Activated naive CD8-positive, alpha-beta T cell treated with anti-CD3 and anti-CD28 coated beads, Interleukin-2, amount 50 U/mL, for 24 hours (primary cell): ENCODE results near the gene TMTC3.
"Not testable (repeated sequence)": the region's sequence is repeated elsewhere in the genome, so short reads cannot be mapped to it uniquely, and the experiment has no call there.

ENCODE experiments used
- ATAC-seq: fragments of 150-1000 bp; cut with Tn5 transposase; one replicate; pipeline ENCODE4 v1.10.0; 2021
- DNase-seq: peaks from one replicate; pipeline ENCODE4 v3.0.0; 2021
- H3K27ac Mint-ChIP-seq: one replicate; pipeline ENCODE4 v1.8.0; 2021; ENCODE audit warnings: mild to moderate bottlenecking, mixed read lengths
- H3K27me3 Mint-ChIP-seq: one replicate; pipeline ENCODE4 v1.8.0; 2021; ENCODE audit warnings: mixed read lengths
- H3K36me3 Mint-ChIP-seq: one replicate; pipeline ENCODE4 v1.8.0; 2021; ENCODE audit warnings: low read depth, mixed read lengths
- H3K4me1 Mint-ChIP-seq: one replicate; pipeline ENCODE4 v1.8.0; 2021; ENCODE audit warnings: mixed read lengths
- H3K4me3 Mint-ChIP-seq: one replicate; pipeline ENCODE4 v1.8.0; 2021; ENCODE audit warnings: mild to moderate bottlenecking, moderate library complexity, mixed read lengths
- H3K9me3 Mint-ChIP-seq: one replicate; pipeline ENCODE4 v1.8.0; 2021; ENCODE audit warnings: mixed read lengths

The TMTC3 gene

DNA sequence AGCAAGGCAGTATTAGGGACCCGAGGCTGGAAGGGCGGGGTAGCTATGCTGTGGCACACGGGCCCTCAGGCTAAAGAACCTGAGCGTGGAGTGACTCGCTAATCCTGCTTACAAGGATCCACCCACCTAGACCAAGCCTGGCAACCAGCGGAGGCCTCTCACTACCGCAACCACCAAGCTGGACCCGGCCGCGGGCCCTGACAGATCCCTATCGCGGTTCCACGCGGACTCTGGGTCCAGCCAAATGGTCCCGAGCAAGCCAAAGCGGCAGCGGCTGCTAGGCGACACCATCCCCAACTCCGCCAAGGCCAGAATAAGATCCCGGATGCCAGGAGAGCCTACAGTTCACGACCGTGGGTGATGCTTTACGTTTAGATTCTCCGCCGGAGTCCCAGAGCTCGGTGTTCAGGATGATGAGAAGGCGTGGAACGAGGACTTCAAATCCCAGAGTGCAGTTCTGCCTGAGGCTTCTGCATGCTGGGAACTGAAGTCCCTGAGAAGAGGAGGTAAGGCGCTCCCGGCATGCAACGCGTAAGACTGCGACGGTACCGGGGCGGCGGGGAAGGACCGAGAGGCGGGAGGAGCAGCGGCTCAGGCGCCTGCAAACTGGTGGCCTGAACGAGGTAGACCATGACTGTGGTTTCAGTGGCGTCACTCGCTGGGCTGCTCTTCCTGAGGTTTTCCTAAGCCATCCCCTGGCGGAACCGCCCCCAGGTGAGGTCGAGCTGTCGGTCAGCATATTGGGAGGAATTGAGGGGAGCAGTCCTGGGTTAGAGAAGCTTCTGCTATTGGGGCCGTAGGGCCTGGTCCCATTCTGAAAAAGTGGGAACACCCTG lies at the start of gene TMTC3, which contains the start of gene CEP290:
Gene TMTC3 (plus strand): TSS at position 534 of the 836 bp plus-strand sequence. CDS start 6,009 bp downstream, outside the sequence.
Gene CEP290 (minus strand): TSS at position 315 of the 836 bp plus-strand sequence. CDS start 781 bp downstream, outside the sequence.
- H3K9me3 Mint-ChIP-seq = no peaks in the 10 kb centered on the region
- peaks cover 37% of the 10 kb centered on the region for H3K4me1 Mint-ChIP-seq
- H3K27ac Mint-ChIP-seq = peak within 1 kb of the TSS; percentile 89

DNA sequence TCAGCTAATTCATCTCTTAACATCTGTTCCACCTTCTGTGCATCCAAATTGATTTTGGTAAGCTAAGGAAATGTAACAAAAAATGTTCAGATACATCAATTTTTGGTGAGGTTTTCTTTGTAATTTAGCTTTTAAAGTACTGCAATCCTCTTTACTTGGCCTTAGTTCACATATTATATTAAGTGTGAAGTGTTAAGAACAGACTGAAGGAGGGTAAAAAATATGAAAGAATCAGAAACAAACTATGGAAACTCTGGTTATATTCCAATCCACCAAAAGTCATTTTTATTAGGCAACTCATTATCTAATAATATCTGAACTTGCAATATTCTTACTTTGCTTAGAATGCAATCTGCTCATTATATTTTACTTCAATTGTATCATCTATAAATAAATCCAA lies 49.3 kb upstream of the TMTC3 start:
- H3K27me3 Mint-ChIP-seq = no peaks in the 10 kb centered on the region
- DNase-seq = no peak
- no peaks in the 10 kb centered on the region for H3K4me1 Mint-ChIP-seq
- H3K27ac Mint-ChIP-seq = no peak overlapping the region
- no peak for ATAC-seq
- no peaks in the 10 kb centered on the region for H3K9me3 Mint-ChIP-seq
- H3K36me3 Mint-ChIP-seq = peaks cover 25% of the 10 kb centered on the region
- H3K4me3 Mint-ChIP-seq = no peak overlapping the region

More for the DNA sequence above, at the start of gene TMTC3, which contains the start of gene CEP290:
- H3K4me3 Mint-ChIP-seq = peak within 1 kb of the TSS; percentile 92
- no peaks in the 10 kb centered on the region for H3K27me3 Mint-ChIP-seq
- ATAC-seq (peak; percentile 99), DNase-seq (peak; percentile 87)
- H3K36me3 Mint-ChIP-seq = peaks cover 22% of the 10 kb centered on the region

DNA sequence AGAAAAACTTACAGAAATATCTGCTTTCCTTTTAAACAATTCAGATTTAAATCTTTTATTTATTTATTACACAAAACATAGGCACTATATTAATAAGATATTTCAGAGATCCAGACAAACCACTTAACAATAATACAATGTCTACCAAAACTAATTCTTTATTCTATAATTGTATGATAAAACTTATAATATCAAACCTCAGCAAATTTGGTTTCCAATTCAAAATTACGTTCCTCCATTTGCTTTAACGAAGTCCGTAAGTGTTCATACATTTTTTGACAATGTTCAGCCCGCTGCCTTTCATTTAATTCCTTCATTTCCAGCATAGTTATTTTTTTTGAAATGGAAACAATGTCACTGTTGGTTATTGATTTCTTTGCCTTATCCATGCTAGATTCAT lies 48.5 kb upstream of the TMTC3 start:
- H3K9me3 Mint-ChIP-seq = no peaks in the 10 kb centered on the region
- ATAC-seq (no peak), DNase-seq (no peak)
- H3K4me3 Mint-ChIP-seq = no peak overlapping the region
- H3K27me3 Mint-ChIP-seq = no peaks in the 10 kb centered on the region
- H3K4me1 Mint-ChIP-seq = no peaks in the 10 kb centered on the region
- H3K27ac Mint-ChIP-seq = no peak overlapping the region
- peaks cover 26% of the 10 kb centered on the region for H3K36me3 Mint-ChIP-seq

DNA sequence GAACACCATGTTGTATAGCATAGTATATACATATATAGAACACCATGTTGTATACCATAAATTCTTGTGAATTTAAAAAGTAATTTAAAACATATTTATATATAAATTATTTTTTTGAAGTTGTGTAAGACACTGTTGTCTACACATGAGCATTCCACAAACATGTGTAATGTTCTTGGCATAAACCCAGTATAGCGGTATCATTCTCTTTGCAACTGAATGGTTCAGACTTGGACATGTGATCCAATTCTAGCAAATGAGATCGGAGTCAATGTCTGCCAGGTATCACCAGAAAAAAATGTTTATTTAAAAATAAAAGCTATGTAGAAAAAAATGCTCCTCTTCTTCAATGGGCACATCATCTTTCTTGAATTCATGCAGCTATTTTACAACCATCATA lies 34.1 kb upstream of the TMTC3 start:
- no peaks in the 10 kb centered on the region for H3K4me1 Mint-ChIP-seq
- H3K4me3 Mint-ChIP-seq = no peak overlapping the region
- H3K36me3 Mint-ChIP-seq = peaks cover 32% of the 10 kb centered on the region
- H3K27ac Mint-ChIP-seq = no peak overlapping the region
- DNase-seq (no peak), ATAC-seq (no peak)
- H3K9me3 Mint-ChIP-seq = no peaks in the 10 kb centered on the region
- H3K27me3 Mint-ChIP-seq = no peaks in the 10 kb centered on the region

DNA sequence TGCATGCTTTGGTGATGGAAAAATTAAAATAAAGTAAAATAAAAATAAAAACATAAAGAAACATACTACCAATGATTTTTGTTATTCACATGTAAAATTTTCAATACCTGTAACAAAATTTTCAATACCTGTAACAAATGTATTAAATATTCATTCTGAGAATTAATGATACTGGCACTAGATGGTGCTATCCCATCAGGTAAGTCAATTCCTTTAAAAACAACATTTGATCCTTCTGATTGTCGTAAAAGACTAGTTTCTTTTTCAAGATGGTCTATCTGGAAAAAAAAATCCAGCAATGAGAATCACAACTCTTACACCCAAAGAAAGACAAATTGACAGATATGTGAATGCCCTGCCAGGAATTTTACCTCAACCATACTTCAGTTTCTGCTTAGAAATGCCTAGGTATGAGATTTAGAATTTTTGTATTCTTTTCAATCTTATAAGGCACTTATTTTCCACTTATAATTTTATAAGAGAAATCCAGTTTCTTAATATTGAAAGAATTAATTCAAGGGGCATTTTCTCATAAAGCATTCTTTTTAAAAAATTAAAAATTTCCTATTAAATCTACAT lies 30.9 kb upstream of the TMTC3 start:
- DNase-seq (no peak), ATAC-seq (no peak)
- H3K9me3 Mint-ChIP-seq = no peaks in the 10 kb centered on the region
- H3K27me3 Mint-ChIP-seq = no peaks in the 10 kb centered on the region
- H3K36me3 Mint-ChIP-seq = peaks cover 37% of the 10 kb centered on the region
- no peak overlapping the region for H3K27ac Mint-ChIP-seq
- H3K4me1 Mint-ChIP-seq = no peaks in the 10 kb centered on the region
- no peak overlapping the region for H3K4me3 Mint-ChIP-seq

DNA sequence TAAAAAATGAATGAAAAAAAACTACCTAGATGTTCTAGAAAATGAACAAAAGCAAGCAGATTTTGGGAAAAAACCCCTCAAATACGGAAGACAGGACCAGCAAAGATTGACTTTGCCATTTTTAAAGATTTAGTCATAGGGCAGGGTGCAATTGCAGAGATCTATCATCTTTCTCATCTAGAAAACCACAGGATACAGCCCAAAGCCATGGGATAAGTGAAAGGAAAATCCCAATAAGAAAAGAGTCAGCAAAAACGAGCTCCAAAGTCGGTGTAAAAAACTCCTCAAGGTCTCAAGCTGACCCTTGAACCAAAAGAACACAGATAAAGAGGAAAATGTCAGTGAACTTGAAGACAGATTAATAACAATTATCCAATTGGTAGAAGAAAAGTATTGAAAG lies 28.2 kb upstream of the TMTC3 start:
- no peak overlapping the region for H3K4me3 Mint-ChIP-seq
- no peaks in the 10 kb centered on the region for H3K9me3 Mint-ChIP-seq
- H3K4me1 Mint-ChIP-seq = no peaks in the 10 kb centered on the region
- H3K27me3 Mint-ChIP-seq = no peaks in the 10 kb centered on the region
- ATAC-seq = no peak
- no peak overlapping the region for H3K27ac Mint-ChIP-seq
- H3K36me3 Mint-ChIP-seq = peaks cover 38% of the 10 kb centered on the region
- no peak for DNase-seq

DNA sequence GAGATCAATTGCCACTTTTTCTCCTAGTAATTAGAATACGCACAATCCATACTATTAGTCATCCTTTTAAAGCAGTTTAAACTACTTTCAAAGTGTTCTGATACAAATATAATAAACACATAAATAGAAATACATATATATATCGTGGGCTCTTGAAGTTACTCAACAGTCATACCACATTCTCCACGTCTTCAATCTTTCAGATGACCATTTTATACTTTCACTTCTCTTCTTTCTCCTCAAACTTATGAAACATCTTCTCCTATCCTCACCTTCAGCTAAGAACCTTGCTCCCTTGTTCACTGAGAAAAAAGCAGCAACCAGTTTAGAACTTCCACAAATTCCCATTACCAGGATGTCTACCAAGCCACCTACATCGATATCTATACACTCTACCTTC lies 19.4 kb upstream of the TMTC3 start:
- no peaks in the 10 kb centered on the region for H3K27me3 Mint-ChIP-seq
- no peaks in the 10 kb centered on the region for H3K9me3 Mint-ChIP-seq
- DNase-seq = no peak
- H3K4me1 Mint-ChIP-seq = no peaks in the 10 kb centered on the region
- H3K36me3 Mint-ChIP-seq = peaks cover 13% of the 10 kb centered on the region
- H3K4me3 Mint-ChIP-seq = no peak overlapping the region
- no peak overlapping the region for H3K27ac Mint-ChIP-seq
- no peak for ATAC-seq

DNA sequence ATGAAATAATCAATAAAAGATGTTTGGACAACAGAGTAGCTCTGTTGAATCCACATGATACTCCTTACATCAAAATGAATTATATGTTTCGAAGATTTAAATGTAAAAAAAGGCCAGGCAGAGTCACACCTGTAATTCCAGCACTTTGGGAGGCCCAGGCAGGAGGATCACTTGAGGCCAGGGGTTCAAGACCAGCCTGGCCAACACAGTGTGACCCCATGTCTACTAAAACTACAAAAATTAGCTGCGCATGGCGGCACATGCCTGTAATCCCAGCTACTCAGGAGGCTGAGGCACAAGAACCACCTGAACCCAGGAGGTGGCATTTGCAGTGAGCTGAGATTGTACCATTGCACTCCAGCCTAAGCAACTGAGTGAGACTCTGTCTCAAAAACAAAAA lies 15.0 kb upstream of the TMTC3 start:
- Mint-ChIP-seq H3K4me3 (no peak overlapping the region), H3K27ac (no peak overlapping the region), H3K36me3 (peaks cover 21% of the 10 kb centered on the region), H3K4me1 (no peaks in the 10 kb centered on the region), H3K27me3 (no peaks in the 10 kb centered on the region), H3K9me3 (no peaks in the 10 kb centered on the region)
- DNase-seq = no peak
- no peak for ATAC-seq

DNA sequence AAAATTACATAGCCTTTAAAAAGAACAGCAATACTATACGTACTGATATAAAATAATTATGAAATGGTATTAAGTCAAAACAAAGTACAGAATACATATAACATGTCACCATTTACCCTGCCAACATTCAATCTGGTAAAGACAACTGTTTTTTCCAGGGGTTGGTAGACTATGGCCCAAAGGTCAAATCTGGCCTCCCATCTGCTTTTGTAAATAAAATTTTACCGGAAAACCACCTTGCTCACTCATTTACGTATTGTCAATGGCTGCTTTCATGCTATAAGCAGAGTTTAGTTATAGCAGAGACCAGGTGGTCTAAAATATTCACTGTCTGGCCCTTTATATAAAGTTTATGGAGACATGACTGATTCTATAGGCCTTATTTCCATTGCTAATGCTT lies 14.3 kb upstream of the TMTC3 start:
- ATAC-seq (no peak), DNase-seq (no peak)
- Mint-ChIP-seq H3K9me3 (no peaks in the 10 kb centered on the region), H3K27ac (no peak overlapping the region), H3K27me3 (no peaks in the 10 kb centered on the region), H3K4me3 (no peak overlapping the region), H3K4me1 (no peaks in the 10 kb centered on the region), H3K36me3 (peaks cover 21% of the 10 kb centered on the region)

DNA sequence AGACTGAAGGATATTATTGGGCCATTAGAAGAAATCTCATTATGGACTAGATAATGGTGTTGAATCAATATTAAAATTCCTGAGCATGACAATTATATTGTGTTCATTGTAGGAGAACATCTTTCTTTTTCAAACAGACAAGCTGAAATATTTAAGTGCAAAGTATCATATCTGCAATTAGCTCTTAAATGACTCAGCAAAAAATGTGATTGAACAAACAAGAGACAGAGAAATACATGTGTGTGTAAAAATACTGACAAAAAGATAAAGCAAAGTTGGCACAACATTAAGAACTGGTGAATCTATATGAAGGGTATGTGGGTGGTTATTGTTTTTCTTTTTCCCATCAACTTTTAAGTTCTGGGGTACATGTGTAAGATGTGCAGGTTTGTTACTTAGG lies 9.7 kb upstream of the TMTC3 start:
- Mint-ChIP-seq H3K36me3 (peaks cover 39% of the 10 kb centered on the region), H3K4me3 (no peak overlapping the region), H3K27ac (no peak overlapping the region), H3K9me3 (no peaks in the 10 kb centered on the region), H3K27me3 (no peaks in the 10 kb centered on the region), H3K4me1 (no peaks in the 10 kb centered on the region)
- no peak for DNase-seq
- no peak for ATAC-seq

DNA sequence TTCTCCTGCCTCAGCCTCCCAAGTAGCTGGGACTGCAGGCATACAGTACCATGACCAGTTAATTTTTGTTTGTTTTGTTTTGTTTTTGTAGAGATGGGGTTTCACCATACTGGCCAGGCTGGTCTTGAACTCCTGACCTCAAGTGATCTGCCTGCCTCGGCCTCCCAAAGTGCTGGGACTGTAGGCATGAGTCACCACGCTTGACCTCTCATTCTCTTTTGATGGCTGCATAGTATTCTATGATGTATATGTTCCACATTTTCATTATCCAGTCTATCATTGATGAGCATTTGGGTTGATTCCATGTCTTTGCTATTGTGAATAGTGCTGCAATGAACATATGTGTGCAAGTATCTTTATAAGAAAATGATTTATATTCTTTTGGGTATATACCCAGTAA lies 8.9 kb upstream of the TMTC3 start:
- not testable (repeated sequence) for H3K4me1 Mint-ChIP-seq, ATAC-seq

DNA sequence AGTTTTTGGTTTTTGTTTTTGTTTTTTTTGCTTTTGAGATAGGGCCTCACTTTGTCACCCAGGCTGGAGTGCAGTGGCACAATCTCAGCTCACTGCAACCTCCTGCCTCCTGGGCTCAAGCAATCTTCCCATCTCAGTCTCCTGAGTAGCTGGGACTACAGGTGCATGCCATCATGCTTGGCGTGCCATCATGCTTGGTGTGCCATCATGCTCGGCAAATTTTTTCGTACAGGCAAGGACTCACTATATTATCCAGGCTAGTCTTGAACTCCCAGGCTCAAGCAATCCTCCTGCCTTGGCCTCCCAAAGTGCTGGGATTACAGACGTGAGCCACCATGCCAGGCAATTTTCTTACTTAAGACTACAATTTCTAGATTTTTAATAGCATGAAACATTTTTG lies 2.4 kb upstream of the TMTC3 start:
- peaks cover 25% of the 10 kb centered on the region for H3K4me1 Mint-ChIP-seq
- H3K27ac Mint-ChIP-seq, H3K9me3 Mint-ChIP-seq, H3K4me3 Mint-ChIP-seq, ATAC-seq, DNase-seq, H3K27me3 Mint-ChIP-seq: not testable (repeated sequence)
- H3K36me3 Mint-ChIP-seq = peaks cover 32% of the 10 kb centered on the region

More for the DNA sequence above, 8.9 kb upstream of the TMTC3 start:
- H3K36me3 Mint-ChIP-seq = peaks cover 46% of the 10 kb centered on the region
- H3K27me3 Mint-ChIP-seq, H3K4me3 Mint-ChIP-seq, H3K9me3 Mint-ChIP-seq, DNase-seq, H3K27ac Mint-ChIP-seq: not testable (repeated sequence)

DNA sequence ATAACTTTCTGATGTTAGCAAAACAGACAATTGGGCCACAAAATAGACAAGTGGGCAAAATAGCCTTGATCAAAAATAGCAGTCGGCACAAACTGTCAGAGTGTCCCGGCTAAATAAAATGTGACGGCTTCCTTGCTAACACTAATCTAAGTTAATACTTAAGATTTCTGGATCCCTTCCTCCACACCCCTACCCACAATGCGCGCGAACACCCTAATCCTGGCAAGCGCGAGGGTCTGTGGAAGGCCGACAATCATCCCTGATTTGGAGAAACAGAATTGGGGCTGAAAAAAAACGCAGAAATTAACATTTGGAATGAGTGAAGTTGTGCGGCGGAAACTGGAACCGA lies 708 bp upstream of the TMTC3 start:
- H3K36me3 Mint-ChIP-seq = peaks cover 24% of the 10 kb centered on the region
- no peak for DNase-seq
- peaks cover 37% of the 10 kb centered on the region for H3K4me1 Mint-ChIP-seq
- H3K27me3 Mint-ChIP-seq = no peaks in the 10 kb centered on the region
- H3K27ac Mint-ChIP-seq = peak overlapping the region; percentile 89
- H3K9me3 Mint-ChIP-seq = no peaks in the 10 kb centered on the region
- no peak for ATAC-seq
- H3K4me3 Mint-ChIP-seq = peak overlapping the region; percentile 92

DNA sequence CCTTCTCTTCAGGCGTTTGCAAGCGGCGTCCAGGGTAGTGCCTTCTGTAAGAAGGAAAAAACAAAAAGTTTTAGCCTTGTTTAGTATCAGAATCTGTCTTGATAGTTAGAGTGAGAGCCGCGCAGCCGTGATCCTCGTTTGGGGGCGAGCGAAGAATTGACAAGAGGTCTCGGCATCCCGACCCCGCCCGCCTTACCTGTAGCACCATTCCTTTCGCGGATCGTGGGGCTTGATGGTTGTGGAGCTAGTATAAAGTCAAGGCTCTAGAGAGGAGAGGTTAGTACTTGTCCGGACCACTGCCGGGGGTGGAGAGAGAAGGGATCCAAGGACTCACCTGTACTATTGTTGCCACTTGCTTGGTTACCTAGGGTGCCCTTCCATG lies 494 bp downstream of the TMTC3 start:
- Mint-ChIP-seq H3K9me3 (no peaks in the 10 kb centered on the region), H3K27ac (peak overlapping the region; percentile 89), H3K36me3 (peaks cover 17% of the 10 kb centered on the region), H3K27me3 (no peaks in the 10 kb centered on the region), H3K4me1 (peaks cover 37% of the 10 kb centered on the region), H3K4me3 (peak overlapping the region; percentile 92)
- ATAC-seq (no peak), DNase-seq (no peak)

DNA sequence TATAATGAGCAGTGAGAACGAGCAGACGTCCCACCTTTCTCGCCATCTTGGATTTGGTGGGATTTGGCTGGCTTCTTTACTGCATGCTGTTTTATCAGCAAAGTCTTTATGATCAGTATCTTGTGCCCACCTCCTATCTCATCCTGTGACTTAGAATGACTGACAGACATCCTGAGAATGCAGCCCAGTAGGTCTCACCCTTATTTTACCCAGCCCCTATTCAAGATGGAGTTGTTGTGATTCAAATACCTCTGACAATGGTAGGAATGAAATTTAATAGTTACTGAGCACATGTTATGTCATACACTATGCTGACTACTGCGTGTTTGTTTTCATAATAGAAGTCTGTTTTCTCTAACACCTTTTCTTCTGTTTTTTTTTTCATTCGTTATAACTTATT lies 1.9 kb downstream of the TMTC3 start:
- DNase-seq (no peak), ATAC-seq (no peak)
- Mint-ChIP-seq H3K27ac (no peak overlapping the region), H3K9me3 (no peaks in the 10 kb centered on the region), H3K27me3 (no peaks in the 10 kb centered on the region), H3K4me1 (peaks cover 39% of the 10 kb centered on the region), H3K36me3 (peaks cover 9% of the 10 kb centered on the region), H3K4me3 (no peak overlapping the region)
